ENCODE data around the gene GPHN.

Gene GPHN

DNA sequence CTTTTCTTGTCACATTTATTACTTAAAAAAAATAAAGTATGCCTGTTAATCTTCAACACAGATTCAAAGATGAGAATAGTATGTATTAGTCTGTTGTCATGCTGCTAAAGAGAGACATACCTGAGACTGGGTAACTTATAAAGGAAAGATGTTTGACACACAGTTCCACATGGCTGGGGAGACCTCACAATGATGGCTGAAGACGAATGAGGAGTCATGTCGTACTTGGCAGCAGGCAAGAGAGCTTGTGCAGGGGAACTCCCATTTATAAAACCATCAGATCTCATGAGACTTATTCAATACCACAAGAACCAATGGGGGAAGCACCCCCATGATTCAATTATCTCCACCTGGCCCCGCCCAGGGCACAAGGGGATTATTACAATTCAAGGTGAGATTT, 345.4 kb downstream of the GPHN start:
- Histone ChIP-seq H3K9me3 (ENCODE audit: control insufficient read depth in 2 of 2, low read length in 2 of 2) (no peaks in the 10 kb centered on the region), H3K27ac (ENCODE audit: low read depth in 2 of 2, low read length in 2 of 2) (no peak overlapping the region), H3K4me1 (ENCODE audit: control insufficient read depth in 2 of 2, insufficient read depth in 2 of 2, low read length in 2 of 2) (no peaks in the 10 kb centered on the region), H3K36me3 (ENCODE audit: control insufficient read depth in 2 of 2, insufficient read depth in 2 of 2, low read length in 2 of 2) (no peaks in the 10 kb centered on the region), H3K9ac (ENCODE audit: low read depth in 1 of 2, low read length in 2 of 2) (no peak overlapping the region), H3K27me3 (ENCODE audit: control insufficient read depth in 2 of 2, insufficient read depth in 2 of 2, low read length in 2 of 2) (no peaks in the 10 kb centered on the region), H3K4me3 (ENCODE audit: low read length in 2 of 2) (no peak overlapping the region)

DNA sequence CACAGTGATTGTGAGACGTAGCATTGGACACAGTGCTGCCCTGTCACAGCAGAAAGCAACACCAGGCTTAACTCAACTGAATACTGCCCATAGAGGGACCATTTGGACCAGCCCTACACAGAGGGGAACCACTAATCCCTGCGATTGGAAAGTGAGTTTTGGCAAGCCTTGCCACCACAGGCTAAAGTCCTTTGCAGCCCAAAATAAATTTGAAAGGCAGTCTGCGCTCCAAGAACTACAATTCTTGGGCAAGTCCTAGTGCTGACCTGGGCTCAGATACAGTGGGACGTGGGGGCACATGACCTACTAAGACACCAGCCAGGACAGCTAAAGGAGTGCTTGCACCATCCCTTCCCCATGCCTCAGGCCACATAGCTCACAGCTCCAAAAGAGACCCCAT, 349.9 kb downstream of the GPHN start:
- Histone ChIP-seq H3K36me3 (ENCODE audit: control insufficient read depth in 2 of 2, insufficient read depth in 2 of 2, low read length in 2 of 2) (no peaks in the 10 kb centered on the region), H3K4me3 (ENCODE audit: low read length in 2 of 2) (no peak overlapping the region), H3K9me3 (ENCODE audit: control insufficient read depth in 2 of 2, low read length in 2 of 2) (no peaks in the 10 kb centered on the region), H3K4me1 (ENCODE audit: control insufficient read depth in 2 of 2, insufficient read depth in 2 of 2, low read length in 2 of 2) (no peaks in the 10 kb centered on the region), H3K27me3 (ENCODE audit: control insufficient read depth in 2 of 2, insufficient read depth in 2 of 2, low read length in 2 of 2) (no peaks in the 10 kb centered on the region), H3K27ac (ENCODE audit: low read depth in 2 of 2, low read length in 2 of 2) (no peak overlapping the region), H3K9ac (ENCODE audit: low read depth in 1 of 2, low read length in 2 of 2) (no peak overlapping the region)

GRCh38 chr14:66859063-66859671, 351.2 kb downstream of the GPHN start:
- no peaks in the 10 kb centered on the region for H3K27me3 ChIP-seq (ENCODE audit: control insufficient read depth in 2 of 2, insufficient read depth in 2 of 2, low read length in 2 of 2)
- H3K4me3 ChIP-seq (ENCODE audit: low read length in 2 of 2), result no peak overlapping the region
- H3K36me3 ChIP-seq (ENCODE audit: control insufficient read depth in 2 of 2, insufficient read depth in 2 of 2, low read length in 2 of 2), result no peaks in the 10 kb centered on the region
- H3K4me1 ChIP-seq (ENCODE audit: control insufficient read depth in 2 of 2, insufficient read depth in 2 of 2, low read length in 2 of 2), result no peaks in the 10 kb centered on the region
- H3K9me3 ChIP-seq (ENCODE audit: control insufficient read depth in 2 of 2, low read length in 2 of 2), result no peaks in the 10 kb centered on the region
- H3K27ac ChIP-seq (ENCODE audit: low read depth in 2 of 2, low read length in 2 of 2), result no peak overlapping the region
- H3K9ac ChIP-seq (ENCODE audit: low read depth in 1 of 2, low read length in 2 of 2), result no peak overlapping the region

DNA sequence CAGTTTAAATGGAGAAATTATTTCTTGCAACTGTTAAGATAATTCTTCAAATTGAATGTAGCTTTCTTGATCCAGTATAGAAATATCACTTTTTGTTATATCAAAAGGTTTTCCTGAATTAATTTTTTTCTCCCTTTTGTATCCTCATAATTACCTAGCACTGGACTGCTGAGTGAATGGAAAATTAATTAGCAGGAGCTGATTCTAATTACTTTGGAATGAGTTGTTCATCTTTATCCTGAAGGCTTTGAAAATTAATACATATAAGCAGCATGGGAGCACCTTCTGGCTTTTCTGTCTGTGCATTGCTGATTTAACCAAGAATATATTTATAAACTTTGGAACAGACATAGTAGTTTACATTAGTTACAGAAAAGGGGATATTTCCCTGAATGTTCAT, 373.6 kb downstream of the GPHN start:
- Histone ChIP-seq H3K4me3 (ENCODE audit: low read length in 2 of 2) (no peak overlapping the region), H3K9me3 (ENCODE audit: control insufficient read depth in 2 of 2, low read length in 2 of 2) (no peaks in the 10 kb centered on the region), H3K36me3 (ENCODE audit: control insufficient read depth in 2 of 2, insufficient read depth in 2 of 2, low read length in 2 of 2) (peaks cover 0 to 4% of the 10 kb centered on the region in 2 donors), H3K4me1 (ENCODE audit: control insufficient read depth in 2 of 2, insufficient read depth in 2 of 2, low read length in 2 of 2) (no peaks in the 10 kb centered on the region), H3K27ac (ENCODE audit: low read depth in 2 of 2, low read length in 2 of 2) (no peak overlapping the region), H3K9ac (ENCODE audit: low read depth in 1 of 2, low read length in 2 of 2) (no peak overlapping the region), H3K27me3 (ENCODE audit: control insufficient read depth in 2 of 2, insufficient read depth in 2 of 2, low read length in 2 of 2) (no peaks in the 10 kb centered on the region)

DNA sequence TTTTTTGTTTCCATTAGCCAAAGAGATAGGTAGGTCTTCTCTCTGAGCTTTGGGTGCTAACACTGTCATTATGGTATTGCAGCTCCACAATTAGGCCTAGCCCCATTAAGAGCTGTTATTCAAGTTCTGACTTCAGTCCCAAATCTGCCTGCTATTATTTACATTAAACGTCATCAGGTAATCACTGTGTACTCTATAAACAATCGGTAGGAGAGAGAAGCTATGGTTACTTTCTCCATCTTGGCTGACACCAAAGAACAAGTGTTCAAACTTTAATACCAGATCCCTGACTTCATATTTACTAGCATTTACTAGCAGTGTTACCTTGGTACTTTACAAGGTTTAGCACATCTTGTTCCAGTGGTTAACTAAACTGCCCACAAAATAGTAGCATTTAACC, 376.2 kb downstream of the GPHN start:
- no peak overlapping the region for H3K27ac ChIP-seq (ENCODE audit: low read depth in 2 of 2, low read length in 2 of 2)
- no peaks in the 10 kb centered on the region for H3K9me3 ChIP-seq (ENCODE audit: control insufficient read depth in 2 of 2, low read length in 2 of 2)
- no peaks in the 10 kb centered on the region for H3K27me3 ChIP-seq (ENCODE audit: control insufficient read depth in 2 of 2, insufficient read depth in 2 of 2, low read length in 2 of 2)
- no peaks in the 10 kb centered on the region for H3K4me1 ChIP-seq (ENCODE audit: control insufficient read depth in 2 of 2, insufficient read depth in 2 of 2, low read length in 2 of 2)
- H3K9ac ChIP-seq (ENCODE audit: low read depth in 1 of 2, low read length in 2 of 2), result no peak overlapping the region
- no peak overlapping the region for H3K4me3 ChIP-seq (ENCODE audit: low read length in 2 of 2)
- peaks cover 0 to 4% of the 10 kb centered on the region in 2 donors for H3K36me3 ChIP-seq (ENCODE audit: control insufficient read depth in 2 of 2, insufficient read depth in 2 of 2, low read length in 2 of 2)

DNA sequence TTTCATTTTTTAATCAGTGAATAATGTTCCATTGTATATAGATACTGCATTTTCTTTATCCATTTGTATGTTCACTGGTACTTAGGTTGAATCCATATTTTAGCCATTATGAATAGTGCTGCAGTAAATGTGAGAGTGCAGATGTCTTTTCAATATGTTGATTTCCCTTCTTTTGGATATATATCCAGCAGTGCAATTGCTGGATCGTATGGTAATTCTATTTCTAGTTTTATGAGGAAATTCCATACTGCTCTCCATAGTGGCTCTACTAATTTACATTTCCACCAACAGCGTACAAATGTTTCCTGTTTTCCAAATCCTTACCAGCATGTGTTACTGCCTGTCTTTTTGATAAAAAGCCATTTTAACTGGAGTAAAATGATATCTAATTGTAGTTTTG, 392.8 kb downstream of the GPHN start:
- no peaks in the 10 kb centered on the region for H3K9me3 ChIP-seq (ENCODE audit: control insufficient read depth in 2 of 2, low read length in 2 of 2)
- no peaks in the 10 kb centered on the region for H3K36me3 ChIP-seq (ENCODE audit: control insufficient read depth in 2 of 2, insufficient read depth in 2 of 2, low read length in 2 of 2)
- H3K27ac ChIP-seq (ENCODE audit: low read depth in 2 of 2, low read length in 2 of 2), result no peak overlapping the region
- H3K9ac ChIP-seq (ENCODE audit: low read depth in 1 of 2, low read length in 2 of 2), result no peak overlapping the region
- H3K4me1 ChIP-seq (ENCODE audit: control insufficient read depth in 2 of 2, insufficient read depth in 2 of 2, low read length in 2 of 2), result no peaks in the 10 kb centered on the region
- no peaks in the 10 kb centered on the region for H3K27me3 ChIP-seq (ENCODE audit: control insufficient read depth in 2 of 2, insufficient read depth in 2 of 2, low read length in 2 of 2)
- H3K4me3 ChIP-seq (ENCODE audit: low read length in 2 of 2), result no peak overlapping the region

DNA sequence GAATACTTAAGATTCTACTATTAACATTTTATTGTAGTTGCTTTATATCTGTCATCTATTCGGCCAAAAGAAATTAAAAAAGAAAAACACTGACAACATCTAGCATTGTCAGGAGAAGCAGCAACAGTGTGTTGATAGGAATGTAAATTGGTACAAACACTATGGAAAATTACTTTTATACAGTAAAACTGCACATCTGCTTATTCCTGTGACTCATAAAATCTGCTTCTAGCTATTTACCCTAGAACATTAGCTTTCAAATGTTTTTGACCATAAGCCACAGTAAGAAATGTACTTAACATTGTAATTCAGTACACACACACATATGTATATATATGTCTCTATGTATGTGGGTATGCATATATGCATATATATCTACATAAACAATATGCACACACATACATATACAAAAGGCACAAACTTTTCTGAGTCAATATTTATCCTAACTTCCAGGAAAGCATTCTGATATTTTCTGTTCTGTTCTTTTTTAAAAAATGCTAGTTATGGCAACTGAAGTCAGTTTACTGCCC, 402.4 kb downstream of the GPHN start:
- no peaks in the 10 kb centered on the region for H3K9me3 ChIP-seq (ENCODE audit: control insufficient read depth in 2 of 2, low read length in 2 of 2)
- no peak overlapping the region for H3K27ac ChIP-seq (ENCODE audit: low read depth in 2 of 2, low read length in 2 of 2)
- H3K36me3 ChIP-seq (ENCODE audit: control insufficient read depth in 2 of 2, insufficient read depth in 2 of 2, low read length in 2 of 2), result no peaks in the 10 kb centered on the region
- no peak overlapping the region for H3K9ac ChIP-seq (ENCODE audit: low read depth in 1 of 2, low read length in 2 of 2)
- H3K4me3 ChIP-seq (ENCODE audit: low read length in 2 of 2), result no peak overlapping the region
- H3K27me3 ChIP-seq (ENCODE audit: control insufficient read depth in 2 of 2, insufficient read depth in 2 of 2, low read length in 2 of 2), result no peaks in the 10 kb centered on the region
- H3K4me1 ChIP-seq (ENCODE audit: control insufficient read depth in 2 of 2, insufficient read depth in 2 of 2, low read length in 2 of 2), result no peaks in the 10 kb centered on the region

DNA sequence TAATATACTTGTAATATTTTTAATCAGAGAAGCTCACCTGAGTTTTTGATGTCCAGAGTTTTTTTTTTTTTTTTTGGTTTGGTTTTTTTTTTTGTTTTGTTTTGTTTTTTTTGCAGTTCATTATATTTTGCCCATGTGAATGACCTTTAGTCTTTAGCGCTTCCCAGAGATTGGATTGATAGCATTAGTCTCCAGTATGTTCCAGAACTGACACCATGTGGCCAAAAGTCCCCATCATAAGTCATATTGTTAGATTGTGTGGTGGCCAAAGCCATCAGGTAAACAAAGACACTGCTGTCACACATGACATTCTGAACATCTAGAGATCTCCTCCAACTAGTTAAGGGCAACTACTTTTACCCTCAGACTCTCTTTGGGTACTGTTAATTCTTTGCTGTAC, 408.5 kb downstream of the GPHN start:
- no peaks in the 10 kb centered on the region for H3K9me3 ChIP-seq (ENCODE audit: control insufficient read depth in 2 of 2, low read length in 2 of 2)
- no peak overlapping the region for H3K9ac ChIP-seq (ENCODE audit: low read depth in 1 of 2, low read length in 2 of 2)
- H3K27me3 ChIP-seq (ENCODE audit: control insufficient read depth in 2 of 2, insufficient read depth in 2 of 2, low read length in 2 of 2), result no peaks in the 10 kb centered on the region
- H3K36me3 ChIP-seq (ENCODE audit: control insufficient read depth in 2 of 2, insufficient read depth in 2 of 2, low read length in 2 of 2), result peaks cover 4 to 6% of the 10 kb centered on the region in 2 donors
- no peak overlapping the region for H3K27ac ChIP-seq (ENCODE audit: low read depth in 2 of 2, low read length in 2 of 2)
- no peaks in the 10 kb centered on the region for H3K4me1 ChIP-seq (ENCODE audit: control insufficient read depth in 2 of 2, insufficient read depth in 2 of 2, low read length in 2 of 2)
- no peak overlapping the region for H3K4me3 ChIP-seq (ENCODE audit: low read length in 2 of 2)

DNA sequence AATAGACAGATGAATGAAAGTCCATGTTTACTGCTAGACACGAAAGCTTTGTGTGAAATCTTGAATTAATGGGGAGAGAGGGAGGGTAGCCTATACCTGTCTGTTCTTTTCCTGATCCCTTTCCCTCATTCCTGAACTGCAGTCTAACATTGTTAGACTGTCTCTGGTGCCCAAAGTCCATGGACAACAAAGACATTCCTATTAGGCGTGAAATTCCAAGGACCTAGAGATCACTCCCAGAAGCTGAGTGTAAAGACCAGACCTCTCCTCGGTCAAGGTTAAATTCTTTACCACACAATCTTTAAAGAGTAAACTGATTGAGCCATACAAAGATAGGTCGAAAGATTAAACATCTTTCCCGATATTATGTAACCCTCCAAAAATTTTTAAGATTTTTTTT, 410.6 kb downstream of the GPHN start:
- no peaks in the 10 kb centered on the region for H3K27me3 ChIP-seq (ENCODE audit: control insufficient read depth in 2 of 2, insufficient read depth in 2 of 2, low read length in 2 of 2)
- H3K4me3 ChIP-seq (ENCODE audit: low read length in 2 of 2), result no peak overlapping the region
- H3K36me3 ChIP-seq (ENCODE audit: control insufficient read depth in 2 of 2, insufficient read depth in 2 of 2, low read length in 2 of 2), result peaks cover 4 to 13% of the 10 kb centered on the region in 2 donors
- no peak overlapping the region for H3K9ac ChIP-seq (ENCODE audit: low read depth in 1 of 2, low read length in 2 of 2)
- H3K27ac ChIP-seq (ENCODE audit: low read depth in 2 of 2, low read length in 2 of 2), result no peak overlapping the region
- H3K4me1 ChIP-seq (ENCODE audit: control insufficient read depth in 2 of 2, insufficient read depth in 2 of 2, low read length in 2 of 2), result no peaks in the 10 kb centered on the region
- no peaks in the 10 kb centered on the region for H3K9me3 ChIP-seq (ENCODE audit: control insufficient read depth in 2 of 2, low read length in 2 of 2)

DNA sequence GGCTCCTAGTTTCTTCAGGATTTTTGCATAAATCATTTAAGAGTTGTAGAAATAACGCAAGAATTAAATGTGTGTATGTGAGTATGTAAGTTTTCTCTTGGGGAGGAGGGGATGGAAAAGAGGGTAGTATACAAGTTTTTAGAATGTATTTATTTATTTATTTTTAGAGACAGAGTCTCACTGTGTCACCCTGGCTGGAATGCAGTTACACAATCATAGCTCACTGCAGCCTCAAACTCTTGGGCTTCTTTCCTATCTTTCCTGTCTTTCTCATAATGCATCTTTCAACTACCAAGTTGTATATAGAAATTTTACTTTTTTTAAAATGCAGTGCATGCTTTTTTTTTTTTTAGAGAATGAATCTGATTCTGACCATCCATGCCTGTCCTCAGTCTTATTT, 412.2 kb downstream of the GPHN start:
- H3K9me3 ChIP-seq (ENCODE audit: control insufficient read depth in 2 of 2, low read length in 2 of 2), result no peaks in the 10 kb centered on the region
- peaks cover 4 to 18% of the 10 kb centered on the region in 2 donors for H3K36me3 ChIP-seq (ENCODE audit: control insufficient read depth in 2 of 2, insufficient read depth in 2 of 2, low read length in 2 of 2)
- H3K27me3 ChIP-seq (ENCODE audit: control insufficient read depth in 2 of 2, insufficient read depth in 2 of 2, low read length in 2 of 2), result no peaks in the 10 kb centered on the region
- H3K4me3 ChIP-seq (ENCODE audit: low read length in 2 of 2), result no peak overlapping the region
- H3K9ac ChIP-seq (ENCODE audit: low read depth in 1 of 2, low read length in 2 of 2), result no peak overlapping the region
- no peak overlapping the region for H3K27ac ChIP-seq (ENCODE audit: low read depth in 2 of 2, low read length in 2 of 2)
- H3K4me1 ChIP-seq (ENCODE audit: control insufficient read depth in 2 of 2, insufficient read depth in 2 of 2, low read length in 2 of 2), result no peaks in the 10 kb centered on the region

DNA sequence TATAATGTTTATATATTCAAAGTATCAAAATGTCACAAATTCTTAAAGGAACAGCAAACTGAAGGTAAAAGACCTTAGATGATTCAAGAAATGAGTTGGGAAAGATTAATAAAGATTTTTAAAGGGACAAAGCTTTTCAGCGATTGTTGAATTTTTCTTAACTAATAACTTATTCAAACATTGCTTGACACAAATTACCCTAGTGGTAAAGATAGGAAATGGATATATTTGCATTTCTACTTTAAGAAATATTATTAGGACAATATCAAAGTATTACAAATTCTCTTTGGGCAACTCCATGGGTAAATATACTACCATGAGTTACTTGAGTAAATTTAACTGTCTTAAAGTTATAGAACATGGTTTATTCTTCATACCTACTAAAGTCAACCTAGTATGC, 415.3 kb downstream of the GPHN start:
- peaks cover 0 to 12% of the 10 kb centered on the region in 2 donors for H3K36me3 ChIP-seq (ENCODE audit: control insufficient read depth in 2 of 2, insufficient read depth in 2 of 2, low read length in 2 of 2)
- no peak overlapping the region for H3K4me3 ChIP-seq (ENCODE audit: low read length in 2 of 2)
- no peak overlapping the region for H3K9ac ChIP-seq (ENCODE audit: low read depth in 1 of 2, low read length in 2 of 2)
- no peak overlapping the region for H3K27ac ChIP-seq (ENCODE audit: low read depth in 2 of 2, low read length in 2 of 2)
- H3K27me3 ChIP-seq (ENCODE audit: control insufficient read depth in 2 of 2, insufficient read depth in 2 of 2, low read length in 2 of 2), result no peaks in the 10 kb centered on the region
- H3K9me3 ChIP-seq (ENCODE audit: control insufficient read depth in 2 of 2, low read length in 2 of 2), result no peaks in the 10 kb centered on the region
- no peaks in the 10 kb centered on the region for H3K4me1 ChIP-seq (ENCODE audit: control insufficient read depth in 2 of 2, insufficient read depth in 2 of 2, low read length in 2 of 2)

Measured in mucosa of rectum (tissue), 2 donors.